Measurements from ENCODE around the gene SCO2. TPM values are rescaled to one million over a fixed set of nuclear protein-coding genes. Genes with fewer than 3 reads are reported as not detected.

SCO2 gene, protein sequence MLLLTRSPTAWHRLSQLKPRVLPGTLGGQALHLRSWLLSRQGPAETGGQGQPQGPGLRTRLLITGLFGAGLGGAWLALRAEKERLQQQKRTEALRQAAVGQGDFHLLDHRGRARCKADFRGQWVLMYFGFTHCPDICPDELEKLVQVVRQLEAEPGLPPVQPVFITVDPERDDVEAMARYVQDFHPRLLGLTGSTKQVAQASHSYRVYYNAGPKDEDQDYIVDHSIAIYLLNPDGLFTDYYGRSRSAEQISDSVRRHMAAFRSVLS
- total RNA-seq, result not detected
- long read RNA-seq, partial matches to known transcripts, result 0 of 9 reads
- long read RNA-seq, other reads (novel, unspliced or antisense), result 8 of 9 reads

DNA sequence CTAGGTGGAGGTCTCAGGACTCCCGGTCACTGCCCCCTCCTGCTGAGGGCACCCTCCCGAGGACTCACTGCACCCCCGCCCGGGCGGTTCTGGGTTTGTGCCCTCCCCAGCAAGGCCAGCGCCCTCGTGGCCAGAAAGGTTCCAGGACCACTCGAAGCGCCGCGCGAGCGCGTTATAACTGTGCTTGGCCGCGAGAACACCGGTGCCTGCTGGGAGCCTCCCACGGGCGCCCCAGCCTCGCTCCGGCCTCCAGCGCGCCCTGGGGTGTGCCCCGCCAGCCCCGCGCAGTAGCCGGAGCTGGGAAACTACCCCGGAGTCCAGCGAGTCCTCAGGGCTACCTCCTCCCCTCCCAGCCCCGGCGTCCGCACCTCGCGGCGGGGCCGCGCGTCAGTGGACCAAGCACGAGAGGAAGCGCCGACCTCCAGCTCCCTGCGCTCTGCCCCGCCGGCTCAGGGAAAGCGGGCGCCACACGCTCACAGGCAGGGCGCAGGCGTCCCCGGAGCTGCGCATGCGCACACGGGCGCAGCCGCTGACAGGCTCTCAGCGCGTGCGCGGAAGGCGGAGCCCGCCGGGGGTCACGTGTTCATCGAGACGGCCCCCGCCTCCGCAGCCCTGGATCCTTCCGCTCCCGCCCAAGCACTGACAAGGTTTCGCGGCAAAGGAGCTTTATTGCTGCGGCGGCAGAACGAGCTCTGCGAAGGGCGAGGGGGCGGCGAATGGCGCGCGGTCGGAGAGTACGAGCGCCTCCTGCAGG, at the start of gene SCO2:
Gene SCO2 (minus strand): TSS at position 495 of the 754 bp plus-strand sequence. CDS start 1,187 bp downstream, outside the sequence.
- intact Hi-C loops (cut with DNase I), result loop anchor here (5.0 kb wide), 1 partner anchor 97 kb away; no protein-coding TSS in a partner anchor
- ATAC-seq (peak; percentile 66), DNase-seq (ENCODE audit: missing footprints) (peak; percentile 99)

GRCh38 chr22:50574383-50574755, 49.0 kb upstream of the SCO2 start:
- DNase-seq (ENCODE audit: missing footprints), result no peak

GRCh38 chr22:50573491-50574382, 48.3 kb upstream of the SCO2 start:
- ATAC-seq, result no peak
- intact Hi-C loops (cut with DNase I), result no loop called here
- DNase-seq (ENCODE audit: missing footprints), result no peak

More at GRCh38 chr22:50574383-50574755, 49.0 kb upstream of the SCO2 start:
- intact Hi-C loops (cut with DNase I), result no loop called here
- ATAC-seq, result no peak

GRCh38 chr22:50572965-50573364, 47.6 kb upstream of the SCO2 start:
- no peak for DNase-seq (ENCODE audit: missing footprints)
- intact Hi-C loops (cut with DNase I), result no loop called here
- no peak for ATAC-seq

GRCh38 chr22:50571264-50572175, 46.1 kb upstream of the SCO2 start:
- no peak for ATAC-seq
- DNase-seq (ENCODE audit: missing footprints), result no peak
- intact Hi-C loops (cut with DNase I), result no loop called here

GRCh38 chr22:50570861-50571260, 45.5 kb upstream of the SCO2 start:
- no peak for DNase-seq (ENCODE audit: missing footprints)
- intact Hi-C loops (cut with DNase I), result no loop called here
- no peak for ATAC-seq

GRCh38 chr22:50569896-50570535, 44.6 kb upstream of the SCO2 start:
- intact Hi-C loops (cut with DNase I), result no loop called here
- DNase-seq (ENCODE audit: missing footprints) (no peak), ATAC-seq (no peak)

DNA sequence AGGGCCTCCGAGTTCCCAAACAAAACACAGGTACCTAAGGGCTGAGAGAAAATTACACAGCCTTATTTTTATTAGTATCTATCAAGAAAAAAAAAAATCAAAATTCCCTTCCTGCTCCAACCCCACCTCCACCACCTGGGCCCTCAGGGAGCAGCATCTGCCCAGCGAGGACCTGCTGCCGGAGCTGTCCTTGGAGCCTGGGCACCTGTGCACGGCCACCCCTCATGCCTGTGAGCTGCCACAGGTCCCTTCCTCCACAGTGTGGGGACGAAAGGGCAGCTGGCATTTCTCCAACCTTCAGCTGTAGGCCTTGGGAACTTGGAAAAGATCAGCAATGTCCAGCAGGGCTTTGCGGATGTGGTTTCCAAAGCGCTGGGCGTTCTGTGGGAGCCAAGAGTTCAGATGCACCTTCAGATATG, 43.7 kb upstream of the SCO2 start:
- intact Hi-C loops (cut with DNase I), result no loop called here
- DNase-seq (ENCODE audit: missing footprints) (no peak), ATAC-seq (no peak)

GRCh38 chr22:50568626-50569025, 43.2 kb upstream of the SCO2 start:
- DNase-seq (ENCODE audit: missing footprints) (no peak), ATAC-seq (no peak)
- intact Hi-C loops (cut with DNase I), result no loop called here

DNA sequence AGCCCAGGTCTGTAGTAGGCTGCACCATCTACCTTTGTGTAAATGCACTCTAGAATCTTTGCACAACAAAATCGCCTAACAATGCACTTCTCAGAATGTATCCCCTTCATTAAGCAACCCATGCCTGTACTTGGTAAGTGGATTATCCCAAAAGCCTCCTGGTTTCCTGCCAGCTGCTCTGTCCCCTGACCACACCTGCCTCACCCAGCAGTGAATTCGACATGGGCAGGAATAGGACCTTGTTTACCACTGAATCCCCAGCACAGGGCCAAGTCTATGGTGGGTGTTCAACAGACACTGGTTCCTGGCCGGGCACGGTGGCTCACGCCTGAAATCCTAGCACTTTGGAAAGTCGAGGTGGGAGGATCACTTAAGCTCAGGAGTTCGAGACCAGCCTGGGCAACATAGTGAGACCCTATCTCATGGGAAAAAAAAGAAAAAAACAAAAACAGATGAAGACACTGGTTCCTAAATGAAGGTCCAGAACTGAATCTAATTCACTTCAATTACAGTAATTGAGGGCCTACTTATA, 42.4 kb upstream of the SCO2 start:
- DNase-seq (ENCODE audit: missing footprints), result no peak
- intact Hi-C loops (cut with DNase I), result no loop called here
- no peak for ATAC-seq

GRCh38 chr22:50564289-50564688, 38.9 kb upstream of the SCO2 start:
- intact Hi-C loops (cut with DNase I), result no loop called here
- DNase-seq (ENCODE audit: missing footprints) (no peak), ATAC-seq (no peak)

DNA sequence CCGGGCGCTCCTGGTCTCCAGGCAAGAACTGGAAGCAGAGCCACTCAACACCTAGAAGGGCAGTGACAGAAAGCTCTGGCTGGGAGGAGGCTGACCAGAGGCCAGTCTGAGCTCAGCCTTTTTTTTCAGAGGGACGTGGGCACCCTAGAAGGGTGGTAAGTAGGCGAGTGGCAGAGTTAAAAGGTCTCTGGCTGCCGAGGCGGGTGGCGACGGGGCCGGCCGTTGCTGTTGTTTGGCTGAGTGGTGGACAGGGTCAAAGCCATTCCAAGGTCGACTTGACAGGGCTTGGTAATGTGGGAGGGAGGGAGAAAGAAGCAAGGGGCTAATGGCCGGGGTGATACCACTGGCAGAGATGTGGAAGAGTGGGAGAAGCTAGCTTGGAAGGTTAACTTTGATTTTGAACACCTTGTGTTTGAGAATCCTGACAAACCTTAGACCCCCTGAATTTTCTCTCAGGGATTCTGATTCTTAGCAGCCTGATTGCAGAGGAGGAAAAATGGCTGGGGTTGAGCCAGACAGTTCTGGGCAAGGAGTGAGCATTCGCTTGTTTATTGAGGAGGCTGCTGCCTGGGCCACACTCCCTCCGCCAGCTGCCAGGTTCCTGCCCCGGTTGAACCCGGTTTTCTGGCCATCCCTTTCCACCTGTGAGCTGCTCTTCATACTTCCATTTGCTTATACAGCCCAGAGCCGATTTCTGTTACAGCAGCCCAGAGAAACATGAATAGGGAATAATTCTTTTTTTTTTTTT, 38.2 kb upstream of the SCO2 start:
- DNase-seq (ENCODE audit: missing footprints) (no peak), ATAC-seq (peak; percentile 32)
- intact Hi-C loops (cut with DNase I), result loop anchor here (1.0 kb wide), 1 partner anchor 15 kb away; the partner anchor contains the start of gene CPT1B

DNA sequence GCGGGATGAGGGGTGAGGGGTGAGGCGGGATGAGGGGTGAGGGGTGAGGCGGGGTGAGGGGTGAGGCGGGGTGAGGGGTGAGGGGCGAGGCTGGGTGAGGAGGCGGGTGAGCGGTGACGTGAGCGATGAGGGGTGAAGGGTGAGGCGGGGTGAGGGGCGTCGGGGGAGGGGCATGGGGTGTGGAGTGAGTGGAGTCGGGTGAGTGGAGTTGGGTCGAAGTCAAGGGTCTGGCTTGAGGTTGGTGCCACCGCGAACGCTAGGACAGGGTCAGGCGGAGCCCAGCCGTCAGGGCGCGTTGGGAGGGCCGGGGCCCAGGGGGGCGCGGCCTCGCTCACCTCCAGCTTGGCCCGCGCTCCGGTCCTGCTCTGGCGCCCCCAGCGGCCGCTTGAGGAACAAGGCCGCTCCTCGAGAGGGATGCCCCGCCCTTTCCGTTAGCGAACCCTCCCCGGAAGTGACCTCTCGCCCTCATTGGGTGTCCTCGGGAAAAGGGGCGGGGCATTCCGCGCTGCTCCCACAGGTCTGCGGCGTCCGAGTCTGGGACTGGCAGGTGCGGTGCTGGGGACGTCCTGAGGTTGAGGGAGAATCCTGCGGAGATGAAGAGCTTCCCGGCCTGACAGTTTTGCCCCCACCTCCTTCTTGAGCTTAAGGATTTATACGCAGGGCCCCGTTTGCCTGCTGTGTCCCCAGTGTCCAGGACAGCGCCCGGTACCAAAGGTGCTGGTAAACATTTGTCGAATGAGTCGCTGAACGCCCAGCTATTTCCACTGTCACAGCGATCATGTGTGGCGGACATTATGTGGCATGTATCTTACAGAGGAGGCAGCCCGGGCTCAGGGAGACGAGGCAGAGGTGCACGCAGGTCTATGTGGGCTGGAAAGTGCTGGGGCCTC, 37.4 kb upstream of the SCO2 start, which contains the start of gene SYCE3:
Gene SYCE3 (minus strand): TSS at position 397 of the 890 bp plus-strand sequence. CDS start 6,514 bp downstream, outside the sequence.
- DNase-seq (ENCODE audit: missing footprints), result peak; percentile 99
- ATAC-seq, result peak; percentile 97
- intact Hi-C loops (cut with DNase I), result loop anchor here (1.0 kb wide), 1 partner anchor 16 kb away; the partner anchor contains the start of gene CPT1B

GRCh38 chr22:50561401-50562358, 36.3 kb upstream of the SCO2 start:
- intact Hi-C loops (cut with DNase I), result no loop called here
- DNase-seq (ENCODE audit: missing footprints), result no peak
- no peak for ATAC-seq
